GM06990 (cell line): ENCODE results near the gene MEGF11.

Experiments used
- DNase-seq: peaks from one replicate; pipeline ENCODE4 v3.0.0-alpha.2; 2011; ENCODE audit not compliant: insufficient read length; ENCODE audit errors: extremely low read depth
- H3K27me3 ChIP-seq: replicated peaks from 2 replicates; pipeline ENCODE4 v1.6.0; 2011; ENCODE audit warnings: low read length; ENCODE audit not compliant: control insufficient read depth, insufficient read depth
- H3K36me3 ChIP-seq: 2 replicates; pipeline ENCODE4 v1.5.1; 2011; ENCODE audit warnings: low read length; ENCODE audit not compliant: control insufficient read depth, insufficient read depth
- H3K4me3 ChIP-seq: replicated peaks from 2 replicates; pipeline ENCODE4 v1.5.1; 2011; ENCODE audit warnings: low read depth, mild to moderate bottlenecking, control low read depth, low read length
- TF ChIP-seq, protein P1 (sequence below): IDR thresholded peaks from 2 replicates; pipeline ENCODE4 v1.5.1; 2011; ENCODE audit warnings: low read length, control low read depth, mild to moderate bottlenecking, inconsistent platforms; ENCODE audit not compliant: insufficient read depth, poor library complexity, severe bottlenecking

Gene MEGF11

DNA sequence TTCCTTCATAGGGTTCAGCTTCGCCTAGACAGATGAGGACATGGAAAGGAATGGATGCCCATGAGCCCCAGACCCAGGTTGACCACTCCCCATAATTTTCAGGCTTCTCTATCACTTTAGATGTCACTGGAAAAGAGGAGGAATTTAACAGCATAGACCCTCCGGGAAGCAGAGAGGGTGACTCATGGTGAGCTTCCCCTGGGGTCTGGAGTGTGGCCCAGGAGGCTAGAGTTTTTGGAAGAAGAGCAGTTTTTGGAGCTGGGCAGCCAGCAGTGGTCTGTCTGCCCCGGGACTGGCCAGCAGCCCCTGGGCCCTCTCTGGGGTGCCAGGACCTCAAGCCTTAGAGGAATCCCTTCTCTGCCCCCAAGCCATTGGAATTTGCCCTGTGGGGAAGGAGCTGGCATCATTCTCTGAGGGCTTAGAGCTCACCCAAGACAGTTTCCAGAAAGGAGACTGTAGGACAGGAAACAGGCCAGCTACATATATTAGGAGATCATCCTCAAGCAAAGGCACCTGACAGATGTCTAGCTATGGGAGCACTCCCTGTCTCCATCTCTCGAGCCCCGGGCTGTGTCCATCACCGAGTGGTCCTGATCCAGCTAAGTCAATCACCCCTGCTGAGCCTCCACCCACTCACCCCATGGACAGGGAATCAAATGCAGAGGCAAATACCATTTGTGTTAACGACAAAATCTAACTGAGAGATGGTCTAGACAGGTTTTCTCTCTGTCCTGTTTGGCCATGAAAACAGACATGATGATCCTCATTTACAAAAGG lies 67.3 kb downstream of the MEGF11 start:
- Histone ChIP-seq H3K36me3 (no peaks in the 10 kb centered on the region), H3K27me3 (no peaks in the 10 kb centered on the region; the same call in none of the 2 replicates), H3K4me3 (no peak overlapping the region)
- DNase-seq, result no peak
- TF ChIP-seq, protein P1, sequence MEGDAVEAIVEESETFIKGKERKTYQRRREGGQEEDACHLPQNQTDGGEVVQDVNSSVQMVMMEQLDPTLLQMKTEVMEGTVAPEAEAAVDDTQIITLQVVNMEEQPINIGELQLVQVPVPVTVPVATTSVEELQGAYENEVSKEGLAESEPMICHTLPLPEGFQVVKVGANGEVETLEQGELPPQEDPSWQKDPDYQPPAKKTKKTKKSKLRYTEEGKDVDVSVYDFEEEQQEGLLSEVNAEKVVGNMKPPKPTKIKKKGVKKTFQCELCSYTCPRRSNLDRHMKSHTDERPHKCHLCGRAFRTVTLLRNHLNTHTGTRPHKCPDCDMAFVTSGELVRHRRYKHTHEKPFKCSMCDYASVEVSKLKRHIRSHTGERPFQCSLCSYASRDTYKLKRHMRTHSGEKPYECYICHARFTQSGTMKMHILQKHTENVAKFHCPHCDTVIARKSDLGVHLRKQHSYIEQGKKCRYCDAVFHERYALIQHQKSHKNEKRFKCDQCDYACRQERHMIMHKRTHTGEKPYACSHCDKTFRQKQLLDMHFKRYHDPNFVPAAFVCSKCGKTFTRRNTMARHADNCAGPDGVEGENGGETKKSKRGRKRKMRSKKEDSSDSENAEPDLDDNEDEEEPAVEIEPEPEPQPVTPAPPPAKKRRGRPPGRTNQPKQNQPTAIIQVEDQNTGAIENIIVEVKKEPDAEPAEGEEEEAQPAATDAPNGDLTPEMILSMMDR, result no peak

DNA sequence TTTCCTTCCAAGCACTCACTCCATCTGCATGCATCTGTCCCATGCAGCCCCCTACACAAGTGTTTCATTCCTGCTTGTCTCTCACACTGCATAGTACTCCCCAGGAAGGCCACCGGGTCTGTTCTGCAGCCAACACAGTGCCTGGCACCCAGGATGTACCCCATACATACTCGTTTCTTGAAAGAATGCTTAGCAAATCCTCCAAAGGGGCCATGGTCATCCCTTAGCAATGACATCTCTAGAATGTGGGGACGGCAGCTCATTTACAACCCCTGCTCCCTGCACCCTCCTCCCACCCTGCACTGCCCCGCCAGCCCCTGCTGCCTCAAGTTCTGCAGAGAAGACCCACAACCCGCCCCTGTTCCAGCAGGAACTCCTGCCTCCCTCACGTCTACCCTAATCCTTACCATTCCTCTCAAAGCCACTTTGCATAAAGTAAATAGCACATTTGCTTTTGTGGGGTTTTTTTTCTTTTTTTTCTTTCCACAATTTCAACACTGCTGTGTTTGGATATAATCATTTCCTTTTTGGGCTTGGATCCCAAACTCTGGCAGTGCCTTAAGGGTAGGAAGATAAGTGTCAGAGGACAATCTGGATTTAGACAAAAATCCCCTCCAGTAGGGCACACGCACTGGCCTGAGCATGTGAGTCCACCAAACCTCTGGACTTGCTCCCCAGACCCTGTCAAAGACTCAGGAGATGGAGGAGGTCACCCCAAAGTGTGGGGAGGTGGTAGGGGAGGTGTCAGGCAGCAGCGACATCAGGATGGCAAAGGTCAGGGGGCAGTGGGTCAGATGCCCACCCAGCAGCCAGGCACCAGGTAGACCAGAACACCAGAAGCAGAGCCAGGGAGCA lies 68.4 kb downstream of the MEGF11 start:
- Histone ChIP-seq H3K36me3 (no peaks in the 10 kb centered on the region), H3K4me3 (no peak overlapping the region), H3K27me3 (no peaks in the 10 kb centered on the region; the same call in none of the 2 replicates)
- TF ChIP-seq, protein P1, result no peak
- DNase-seq, result no peak

DNA sequence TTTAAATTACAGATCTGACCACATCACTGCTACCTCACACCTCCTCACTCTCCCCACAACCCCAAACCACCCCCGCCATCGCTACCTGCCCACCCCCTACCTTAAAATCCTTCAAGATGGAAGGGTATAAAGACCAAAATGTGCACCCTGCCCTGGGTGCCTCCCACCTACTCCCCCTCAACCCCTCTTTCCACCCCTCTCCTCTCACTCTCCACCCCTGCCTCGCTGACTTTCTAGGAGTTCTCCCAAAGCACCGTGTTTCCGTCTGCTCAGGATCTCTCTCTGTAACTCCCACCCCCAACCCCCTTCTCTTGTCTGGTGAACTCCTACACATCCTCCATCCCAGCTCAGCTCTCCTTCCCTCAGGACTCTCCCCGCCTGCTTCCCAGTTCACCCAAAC lies 69.1 kb downstream of the MEGF11 start:
- TF ChIP-seq, protein P1, result no peak
- H3K36me3 ChIP-seq, result no peaks in the 10 kb centered on the region

DNA sequence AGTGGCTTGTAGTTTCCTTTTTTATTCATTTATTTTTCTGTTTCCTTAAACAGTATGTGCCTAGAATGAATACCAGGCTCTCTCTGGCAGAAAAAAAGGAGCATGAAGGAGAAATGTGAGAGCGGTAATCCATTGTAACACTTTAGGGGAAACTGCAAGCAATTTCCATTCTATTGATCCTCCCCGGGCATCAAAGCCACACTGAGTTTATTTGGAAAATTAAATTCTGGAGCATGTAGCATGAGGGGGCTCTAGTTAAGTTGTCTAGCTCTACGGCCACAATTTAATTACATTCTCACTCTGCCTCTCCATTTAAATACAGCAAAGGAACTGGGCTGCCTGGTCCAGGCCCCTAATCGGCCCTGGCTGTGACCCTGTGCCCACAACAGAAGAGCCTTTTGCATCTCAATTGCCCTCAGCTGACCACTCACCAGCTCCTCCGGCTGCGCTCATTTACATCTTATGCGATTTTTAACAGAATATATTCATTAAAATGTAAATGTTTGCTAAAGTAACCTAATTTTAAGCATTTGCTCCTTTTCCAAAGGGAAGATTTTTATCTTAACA lies 72.9 kb downstream of the MEGF11 start:
- no peak overlapping the region for H3K4me3 ChIP-seq
- DNase-seq, result no peak
- no peaks in the 10 kb centered on the region for H3K36me3 ChIP-seq
- H3K27me3 ChIP-seq, result no peaks in the 10 kb centered on the region; the same call in none of the 2 replicates
- TF ChIP-seq, protein P1, result no peak

More for the DNA sequence above, 69.1 kb downstream of the MEGF11 start:
- no peak for DNase-seq
- H3K4me3 ChIP-seq, result no peak overlapping the region
- H3K27me3 ChIP-seq, result no peaks in the 10 kb centered on the region; the same call in none of the 2 replicates

DNA sequence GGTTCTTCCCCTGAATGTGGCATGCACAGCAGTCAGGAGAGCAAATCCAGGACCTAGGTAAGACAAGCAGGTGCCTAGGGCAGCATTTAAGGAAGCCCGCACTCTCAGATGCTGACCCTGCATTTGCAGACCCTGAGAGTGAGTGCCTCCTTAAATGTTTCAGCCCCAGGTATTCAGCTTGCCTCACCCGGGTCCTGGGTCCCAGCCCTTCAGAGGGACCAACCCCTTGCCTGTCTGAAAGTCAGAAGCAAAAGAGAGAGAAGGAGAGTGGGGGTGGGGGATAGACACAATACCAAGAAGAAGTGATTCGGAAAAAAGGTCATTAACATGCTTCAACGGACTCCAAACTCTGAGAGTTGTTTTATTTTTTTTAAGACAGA lies 75.0 kb downstream of the MEGF11 start:
- no peak for DNase-seq
- H3K27me3 ChIP-seq, result no peaks in the 10 kb centered on the region; the same call in none of the 2 replicates
- H3K36me3 ChIP-seq, result no peaks in the 10 kb centered on the region
- TF ChIP-seq, protein P1, result no peak
- H3K4me3 ChIP-seq, result no peak overlapping the region
